Measurements from ENCODE around the gene SCYGR6.

Gene SCYGR6

GRCh38 chr2:227687189-227687588 lies 37.4 kb downstream of the SCYGR6 start:
- no peak for TF ChIP-seq CTCF (IDR thresholded peaks at IDR 0.05)
- Histone ChIP-seq H3K4me3 (ENCODE audit: low read depth in 1 of 2, low read length in 1 of 2) (no peak overlapping the region), H3K4me1 (ENCODE audit: control insufficient read depth in 1 of 2, insufficient read depth in 1 of 2, low read depth in 1 of 2, low read length in 1 of 2) (peaks cover 3 to 9% of the 10 kb centered on the region in 2 experiments), H3K27me3 (peaks cover 10% of the 10 kb centered on the region), H3K36me3 (no peaks in the 10 kb centered on the region), H3K9me3 (no peaks in the 10 kb centered on the region), H3K27ac (no peak overlapping the region)

- H3K4me1 ChIP-seq (ENCODE audit: control insufficient read depth in 1 of 2, insufficient read depth in 1 of 2, low read depth in 1 of 2, low read length in 1 of 2): peaks cover 3 to 9% of the 10 kb centered on the region in 2 experiments
- no peak overlapping the region for H3K4me3 ChIP-seq (ENCODE audit: low read depth in 1 of 2, low read length in 1 of 2)
- no peak overlapping the region for H3K27ac ChIP-seq
- no peaks in the 10 kb centered on the region for H3K9me3 ChIP-seq
- no peak for TF ChIP-seq CTCF (IDR thresholded peaks at IDR 0.05)
- peaks cover 10% of the 10 kb centered on the region for H3K27me3 ChIP-seq
- H3K36me3 ChIP-seq: no peaks in the 10 kb centered on the region
Observed at GRCh38 chr2:227684258-227684657, 40.3 kb downstream of the SCYGR6 start.

- Histone ChIP-seq H3K36me3 (no peaks in the 10 kb centered on the region), H3K27ac (no peak overlapping the region), H3K4me1 (ENCODE audit: control insufficient read depth in 1 of 2, insufficient read depth in 1 of 2, low read depth in 1 of 2, low read length in 1 of 2) (no peaks in the 10 kb centered on the region), H3K27me3 (no peaks in the 10 kb centered on the region), H3K4me3 (ENCODE audit: low read depth in 1 of 2, low read length in 1 of 2) (no peak overlapping the region), H3K9me3 (no peaks in the 10 kb centered on the region)
- TF ChIP-seq CTCF (IDR thresholded peaks at IDR 0.05): no peak
Observed at GRCh38 chr2:227677928-227678327, 46.6 kb downstream of the SCYGR6 start.

- no peak for TF ChIP-seq CTCF (IDR thresholded peaks at IDR 0.05)
- Histone ChIP-seq H3K9me3 (no peaks in the 10 kb centered on the region), H3K27ac (no peak overlapping the region), H3K4me3 (ENCODE audit: low read depth in 1 of 2, low read length in 1 of 2) (no peak overlapping the region), H3K27me3 (no peaks in the 10 kb centered on the region), H3K36me3 (no peaks in the 10 kb centered on the region), H3K4me1 (ENCODE audit: control insufficient read depth in 1 of 2, insufficient read depth in 1 of 2, low read depth in 1 of 2, low read length in 1 of 2) (no peaks in the 10 kb centered on the region)
Observed at GRCh38 chr2:227674485-227674884, 50.1 kb downstream of the SCYGR6 start.

All from neutrophil (primary cell).